Activated B cell treated with CpG ODN at 0.5 μM for 24 hours (primary cell): ENCODE measurements around the gene OR13H1. TPM values are rescaled to one million over a fixed set of nuclear protein-coding genes. Genes with fewer than 3 reads are reported as not detected.
"Not testable (repeated sequence)": the region's sequence is repeated elsewhere in the genome, so short reads cannot be mapped to it uniquely, and the experiment has no call there.

Experiments
- ATAC-seq: fragments of 200-7000 bp; cut with Tn5 transposase; one replicate; pipeline ENCODE4 v1.10.0; 2021; ENCODE audit warnings: low read depth, mild to moderate bottlenecking, moderate library complexity
- CTCF ChIA-PET: fragments of 350-600 bp; sonication (Branson Sonifier 250); formaldehyde crosslinking; loops from one replicate; lab custom pipeline; 2021; ENCODE audit warnings: antibody characterized with exemption; lab: Charles Lee
- POLR2A ChIA-PET: fragments of 350-600 bp; sonication (Branson Sonifier 250); formaldehyde crosslinking; loops from one replicate; lab custom pipeline; 2021; ENCODE audit warnings: antibody characterized with exemption; lab: Charles Lee
- DNase-seq: peaks from one replicate; pipeline ENCODE4 v3.0.0; 2022
- H3K27ac Mint-ChIP-seq: one replicate; pipeline ENCODE4 v1.8.0; 2020; ENCODE audit warnings: mixed read lengths
- H3K27me3 Mint-ChIP-seq: one replicate; pipeline ENCODE4 v1.8.0; 2021; ENCODE audit warnings: mixed read lengths
- H3K36me3 Mint-ChIP-seq: one replicate; pipeline ENCODE4 v1.8.0; 2021; ENCODE audit warnings: low read depth, mixed read lengths
- H3K4me1 Mint-ChIP-seq: one replicate; pipeline ENCODE4 v1.8.0; 2021; ENCODE audit warnings: mixed read lengths
- H3K4me3 Mint-ChIP-seq: one replicate; pipeline ENCODE4 v1.8.0; 2020; ENCODE audit warnings: mild to moderate bottlenecking, mixed read lengths
- H3K9me3 Mint-ChIP-seq: one replicate; pipeline ENCODE4 v1.8.0; 2020; ENCODE audit warnings: mixed read lengths
- intact Hi-C: fragments of 100-400 bp; cut with micrococcal nuclease; formaldehyde crosslinking; loops from one replicate; pipeline ENCODE4 v1.15.1; 2024
- total RNA-seq: library from RNA; stranded (reverse); gene quantifications from 2 replicates; pipeline ENCODE4 v1.2.3, GENCODE V29; 2022
- TF ChIP-seq, protein P1 (sequence below): fragments of 200-600 bp; IDR thresholded peaks from one replicate; pipeline ENCODE4 v1.8.0; 2022; ENCODE audit warnings: antibody characterized with exemption, mild to moderate bottlenecking

The OR13H1 gene, protein sequence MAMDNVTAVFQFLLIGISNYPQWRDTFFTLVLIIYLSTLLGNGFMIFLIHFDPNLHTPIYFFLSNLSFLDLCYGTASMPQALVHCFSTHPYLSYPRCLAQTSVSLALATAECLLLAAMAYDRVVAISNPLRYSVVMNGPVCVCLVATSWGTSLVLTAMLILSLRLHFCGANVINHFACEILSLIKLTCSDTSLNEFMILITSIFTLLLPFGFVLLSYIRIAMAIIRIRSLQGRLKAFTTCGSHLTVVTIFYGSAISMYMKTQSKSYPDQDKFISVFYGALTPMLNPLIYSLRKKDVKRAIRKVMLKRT
- not detected in 2 replicates for total RNA-seq

DNA sequence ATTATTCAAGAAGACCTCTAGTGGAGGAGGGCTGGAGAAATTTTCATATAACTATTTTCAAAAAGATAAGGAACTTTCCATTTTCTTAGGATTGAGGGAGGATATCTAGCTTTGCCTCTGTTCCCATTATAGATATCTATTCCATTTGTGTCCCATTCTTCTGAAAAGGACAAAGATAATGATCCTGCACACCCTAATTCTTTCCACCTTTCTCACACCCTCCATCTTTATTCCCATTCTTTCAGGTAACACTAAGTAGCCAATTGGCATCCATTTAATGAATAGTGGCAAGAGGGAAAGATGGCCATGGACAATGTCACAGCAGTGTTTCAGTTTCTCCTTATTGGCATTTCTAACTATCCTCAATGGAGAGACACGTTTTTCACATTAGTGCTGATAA lies at the start of gene OR13H1:
Gene OR13H1 (plus strand): TSS at position 301 of the 400 bp plus-strand sequence. CDS start 0 bp downstream, at position 301.
- no peak for ATAC-seq
- Mint-ChIP-seq H3K36me3 (no peaks in the 10 kb centered on the region), H3K4me3 (no peak within 1 kb of the TSS), H3K27me3 (no peaks in the 10 kb centered on the region), H3K9me3 (peaks cover 2% of the 10 kb centered on the region), H3K27ac (no peak within 1 kb of the TSS), H3K4me1 (no peaks in the 10 kb centered on the region)
- no peak for DNase-seq
- TF ChIP-seq, protein P1, sequence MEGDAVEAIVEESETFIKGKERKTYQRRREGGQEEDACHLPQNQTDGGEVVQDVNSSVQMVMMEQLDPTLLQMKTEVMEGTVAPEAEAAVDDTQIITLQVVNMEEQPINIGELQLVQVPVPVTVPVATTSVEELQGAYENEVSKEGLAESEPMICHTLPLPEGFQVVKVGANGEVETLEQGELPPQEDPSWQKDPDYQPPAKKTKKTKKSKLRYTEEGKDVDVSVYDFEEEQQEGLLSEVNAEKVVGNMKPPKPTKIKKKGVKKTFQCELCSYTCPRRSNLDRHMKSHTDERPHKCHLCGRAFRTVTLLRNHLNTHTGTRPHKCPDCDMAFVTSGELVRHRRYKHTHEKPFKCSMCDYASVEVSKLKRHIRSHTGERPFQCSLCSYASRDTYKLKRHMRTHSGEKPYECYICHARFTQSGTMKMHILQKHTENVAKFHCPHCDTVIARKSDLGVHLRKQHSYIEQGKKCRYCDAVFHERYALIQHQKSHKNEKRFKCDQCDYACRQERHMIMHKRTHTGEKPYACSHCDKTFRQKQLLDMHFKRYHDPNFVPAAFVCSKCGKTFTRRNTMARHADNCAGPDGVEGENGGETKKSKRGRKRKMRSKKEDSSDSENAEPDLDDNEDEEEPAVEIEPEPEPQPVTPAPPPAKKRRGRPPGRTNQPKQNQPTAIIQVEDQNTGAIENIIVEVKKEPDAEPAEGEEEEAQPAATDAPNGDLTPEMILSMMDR, result no peak
- ChIA-PET POLR2A (no interaction called here), CTCF (no interaction called here)
- intact Hi-C loops, result no loop called here

DNA sequence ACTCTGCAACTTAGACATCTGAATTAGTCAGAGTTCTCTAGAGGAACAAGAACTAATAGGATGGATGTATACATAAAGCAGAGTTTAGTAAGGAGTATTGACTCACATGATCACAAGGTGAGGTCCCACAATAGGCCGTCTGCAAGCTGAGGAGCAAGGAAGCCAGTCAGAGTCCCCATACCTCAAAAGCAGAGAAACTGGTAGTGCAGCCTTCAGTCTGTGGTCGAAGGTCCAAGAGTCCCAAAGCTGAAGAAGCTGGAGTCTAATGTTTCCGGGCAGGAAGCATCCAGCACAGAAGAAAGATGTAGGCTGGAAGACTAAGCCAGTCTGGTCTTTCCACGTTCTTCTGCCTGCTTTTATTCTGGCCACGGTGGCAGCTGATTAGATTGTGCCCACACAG lies 42.3 kb upstream of the OR13H1 start:
- ATAC-seq, H3K4me3 Mint-ChIP-seq, DNase-seq, POLR2A ChIA-PET, H3K9me3 Mint-ChIP-seq, CTCF ChIA-PET, H3K36me3 Mint-ChIP-seq, H3K4me1 Mint-ChIP-seq, H3K27ac Mint-ChIP-seq, intact Hi-C loops, H3K27me3 Mint-ChIP-seq: not testable (repeated sequence)

DNA sequence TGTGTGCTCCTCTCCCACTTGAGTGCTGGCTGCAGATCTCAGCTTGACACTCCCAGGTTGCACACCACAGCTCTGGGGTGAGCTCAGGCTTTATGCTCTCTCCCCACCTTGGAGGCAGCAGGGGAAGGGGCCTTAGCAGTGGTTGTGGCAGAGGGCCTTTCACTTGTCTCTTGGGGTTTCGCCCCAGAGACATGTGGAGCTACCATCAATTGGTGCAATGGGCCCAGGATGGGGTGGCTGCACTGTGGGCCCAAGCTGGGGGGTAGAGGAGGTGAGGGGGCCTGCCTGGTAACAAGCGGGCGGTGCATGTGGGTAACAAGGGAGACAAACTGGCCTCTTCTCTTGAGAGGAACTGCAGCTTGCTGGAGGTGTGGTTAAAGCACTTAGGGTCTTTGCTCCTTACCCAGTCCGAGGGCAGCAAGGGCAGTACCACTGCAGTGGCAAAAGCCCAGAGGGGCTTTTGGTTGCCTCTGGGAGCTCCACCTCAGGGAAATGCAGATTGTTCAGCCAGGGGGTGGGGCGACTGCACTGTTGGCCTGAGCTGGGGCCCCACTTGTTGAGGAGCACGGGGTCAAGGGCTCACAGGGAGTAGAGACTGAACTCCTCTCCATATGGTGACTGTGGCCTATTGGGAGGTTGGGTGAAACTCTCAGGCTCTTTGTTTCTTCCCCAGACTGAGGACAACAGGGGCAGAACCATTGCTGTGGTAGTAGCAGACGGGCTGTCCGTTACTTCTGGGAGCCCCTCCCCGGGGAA lies 30.5 kb upstream of the OR13H1 start:
- no peaks in the 10 kb centered on the region for H3K27me3 Mint-ChIP-seq
- no peaks in the 10 kb centered on the region for H3K36me3 Mint-ChIP-seq
- ATAC-seq (no peak), DNase-seq (no peak)
- no peaks in the 10 kb centered on the region for H3K4me1 Mint-ChIP-seq
- CTCF ChIA-PET, result no interaction called here
- no peaks in the 10 kb centered on the region for H3K9me3 Mint-ChIP-seq
- intact Hi-C loops, result no loop called here
- H3K27ac Mint-ChIP-seq, result no peak overlapping the region
- TF ChIP-seq, protein P1, result no peak
- no peak overlapping the region for H3K4me3 Mint-ChIP-seq
- POLR2A ChIA-PET, result no interaction called here

DNA sequence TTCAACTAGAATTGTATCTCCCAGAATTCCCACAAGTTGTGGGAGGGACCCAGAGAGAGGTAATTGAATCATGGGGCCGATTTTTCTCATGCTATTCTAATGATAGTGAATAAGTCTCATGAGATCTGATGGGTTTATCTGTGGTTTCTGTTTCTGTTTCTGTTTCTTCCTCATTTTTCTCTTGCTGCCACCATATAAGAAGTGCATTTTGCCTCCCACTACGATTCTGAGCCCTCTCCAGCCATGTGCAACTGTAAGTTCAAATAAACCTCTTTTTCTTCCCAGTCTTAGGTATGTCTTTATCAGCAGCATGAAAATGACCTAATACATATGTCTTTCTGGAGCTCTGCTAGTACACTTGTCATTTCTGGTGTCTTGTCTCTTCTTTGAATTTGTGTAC lies 22.1 kb upstream of the OR13H1 start:
- CTCF ChIA-PET, result no interaction called here
- DNase-seq, result no peak
- Mint-ChIP-seq H3K36me3 (no peaks in the 10 kb centered on the region), H3K4me3 (no peak overlapping the region), H3K27ac (no peak overlapping the region), H3K9me3 (peaks cover 3% of the 10 kb centered on the region), H3K27me3 (no peaks in the 10 kb centered on the region), H3K4me1 (no peaks in the 10 kb centered on the region)
- POLR2A ChIA-PET, result no interaction called here
- TF ChIP-seq, protein P1, result no peak
- intact Hi-C loops, result no loop called here
- no peak for ATAC-seq

DNA sequence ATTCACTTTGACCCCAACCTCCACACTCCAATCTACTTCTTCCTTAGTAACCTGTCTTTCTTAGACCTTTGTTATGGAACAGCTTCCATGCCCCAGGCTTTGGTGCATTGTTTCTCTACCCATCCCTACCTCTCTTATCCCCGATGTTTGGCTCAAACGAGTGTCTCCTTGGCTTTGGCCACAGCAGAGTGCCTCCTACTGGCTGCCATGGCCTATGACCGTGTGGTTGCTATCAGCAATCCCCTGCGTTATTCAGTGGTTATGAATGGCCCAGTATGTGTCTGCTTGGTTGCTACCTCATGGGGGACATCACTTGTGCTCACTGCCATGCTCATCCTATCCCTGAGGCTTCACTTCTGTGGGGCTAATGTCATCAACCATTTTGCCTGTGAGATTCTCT lies 344 bp downstream of the OR13H1 start:
- no peak for ATAC-seq

More for the DNA sequence above, 344 bp downstream of the OR13H1 start:
- peaks cover 2% of the 10 kb centered on the region for H3K9me3 Mint-ChIP-seq
- no peaks in the 10 kb centered on the region for H3K27me3 Mint-ChIP-seq
- no peaks in the 10 kb centered on the region for H3K4me1 Mint-ChIP-seq
- H3K27ac Mint-ChIP-seq, result no peak overlapping the region
- no peak overlapping the region for H3K4me3 Mint-ChIP-seq
- TF ChIP-seq, protein P1, result no peak
- no peaks in the 10 kb centered on the region for H3K36me3 Mint-ChIP-seq
- DNase-seq, result no peak
- ChIA-PET POLR2A (no interaction called here), CTCF (no interaction called here)
- intact Hi-C loops, result no loop called here
